GM18870 (cell line): ENCODE data around the gene ANKS1A.

ENCODE experiments used
- ATAC-seq: cut with Tn5 transposase; IDR thresholded peaks from one replicate; pipeline ENCODE4 v1.9.1; 2021; ENCODE audit warnings: moderate library complexity; ENCODE audit not compliant: unreplicated experiment

Gene ANKS1A

DNA sequence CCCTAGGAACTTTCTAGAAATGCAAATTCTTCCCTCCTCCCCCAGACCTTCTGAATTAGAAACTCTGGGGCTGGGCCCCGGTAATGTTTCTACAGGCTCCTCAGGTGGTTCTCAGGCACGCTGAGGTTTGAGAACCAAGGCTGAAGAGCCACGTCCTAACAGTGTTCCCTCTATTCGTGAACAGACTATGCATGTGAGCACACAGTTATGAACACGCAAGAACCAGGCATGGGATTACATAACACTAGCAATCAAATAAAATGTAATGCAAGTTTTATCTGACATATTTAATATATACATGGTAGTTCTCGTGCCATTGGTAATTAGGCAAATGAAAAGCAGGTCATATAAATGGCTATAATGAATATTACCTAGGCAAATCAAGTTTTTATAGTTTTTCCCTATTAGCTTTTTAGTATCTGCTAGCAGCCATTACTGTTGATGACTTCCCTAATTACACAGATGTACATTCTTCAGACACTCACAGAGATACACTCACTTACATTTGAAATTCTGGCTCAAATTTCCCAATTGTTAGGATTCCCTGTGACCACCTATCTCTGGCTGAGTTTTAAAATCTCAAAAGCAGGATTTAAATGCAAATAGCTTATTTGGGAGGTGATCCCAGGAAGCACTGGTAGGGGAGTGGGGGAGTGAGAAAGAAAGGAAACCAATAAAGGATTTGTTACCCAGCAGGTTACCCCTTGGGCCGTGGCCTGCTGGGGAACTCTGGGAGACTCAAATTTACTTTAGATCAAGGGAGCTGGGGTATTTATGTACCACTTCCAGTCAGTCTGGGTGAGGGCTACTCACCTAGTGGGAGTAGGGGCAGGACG is 148.0 kb downstream of the ANKS1A start:
- ATAC-seq = no peak

DNA sequence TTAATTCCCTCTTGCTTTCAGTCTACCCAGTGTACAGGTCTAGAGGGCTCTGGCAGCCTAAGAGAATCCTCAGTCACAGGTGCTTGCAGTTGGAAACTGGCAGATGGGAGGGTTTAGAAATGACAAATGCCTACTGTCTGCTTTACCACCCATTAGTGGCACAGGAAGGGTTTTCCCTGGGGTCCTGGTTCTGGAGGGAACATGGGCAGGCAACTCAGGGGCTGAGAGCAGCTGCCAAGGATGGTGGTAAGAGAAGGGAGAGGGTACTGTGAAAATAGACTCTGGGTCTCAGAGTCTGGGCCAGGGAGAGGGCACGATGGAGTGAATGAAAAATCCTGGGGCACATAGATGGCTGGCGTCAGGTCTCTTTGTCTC is 148.6 kb downstream of the ANKS1A start:
- no peak for ATAC-seq

DNA sequence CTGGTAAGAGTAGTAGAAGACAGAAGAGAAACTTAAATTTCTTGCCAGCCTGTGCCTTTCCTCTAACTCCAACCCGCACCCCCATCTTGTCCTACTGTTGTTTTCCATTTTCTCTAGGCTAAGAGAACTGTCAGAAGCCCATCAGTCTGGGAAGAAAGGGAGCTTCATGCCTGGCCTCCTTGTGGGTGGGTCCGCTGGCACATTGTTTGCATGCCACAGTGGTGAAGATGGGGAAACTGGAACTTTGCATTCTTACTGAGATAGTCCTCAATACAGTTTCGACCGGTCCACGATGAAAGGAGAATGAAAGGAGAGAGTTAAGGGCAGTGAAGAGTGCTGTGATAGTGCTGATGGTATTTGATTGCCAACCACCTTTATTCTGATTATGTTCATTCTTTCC is 149.0 kb downstream of the ANKS1A start:
- no peak for ATAC-seq

DNA sequence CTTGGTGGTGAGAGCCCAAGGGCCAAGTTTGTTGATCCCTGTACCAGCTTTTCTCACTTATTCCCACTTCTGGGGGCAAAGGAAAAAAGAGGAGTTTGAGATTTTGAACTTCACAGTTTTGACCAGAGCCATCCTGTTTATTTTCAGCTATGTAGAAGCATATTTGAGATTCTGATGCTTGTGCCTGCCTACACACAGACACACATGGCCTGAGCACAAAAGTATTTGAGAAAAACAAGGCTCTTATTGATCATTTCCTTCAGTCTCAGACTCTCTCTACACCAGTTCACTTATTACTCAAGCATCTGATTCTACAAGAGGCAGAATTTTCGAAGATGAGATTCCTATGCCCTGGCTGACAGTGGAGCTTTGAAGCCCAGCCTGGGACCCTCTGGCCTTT is 151.3 kb downstream of the ANKS1A start:
- ATAC-seq = no peak

DNA sequence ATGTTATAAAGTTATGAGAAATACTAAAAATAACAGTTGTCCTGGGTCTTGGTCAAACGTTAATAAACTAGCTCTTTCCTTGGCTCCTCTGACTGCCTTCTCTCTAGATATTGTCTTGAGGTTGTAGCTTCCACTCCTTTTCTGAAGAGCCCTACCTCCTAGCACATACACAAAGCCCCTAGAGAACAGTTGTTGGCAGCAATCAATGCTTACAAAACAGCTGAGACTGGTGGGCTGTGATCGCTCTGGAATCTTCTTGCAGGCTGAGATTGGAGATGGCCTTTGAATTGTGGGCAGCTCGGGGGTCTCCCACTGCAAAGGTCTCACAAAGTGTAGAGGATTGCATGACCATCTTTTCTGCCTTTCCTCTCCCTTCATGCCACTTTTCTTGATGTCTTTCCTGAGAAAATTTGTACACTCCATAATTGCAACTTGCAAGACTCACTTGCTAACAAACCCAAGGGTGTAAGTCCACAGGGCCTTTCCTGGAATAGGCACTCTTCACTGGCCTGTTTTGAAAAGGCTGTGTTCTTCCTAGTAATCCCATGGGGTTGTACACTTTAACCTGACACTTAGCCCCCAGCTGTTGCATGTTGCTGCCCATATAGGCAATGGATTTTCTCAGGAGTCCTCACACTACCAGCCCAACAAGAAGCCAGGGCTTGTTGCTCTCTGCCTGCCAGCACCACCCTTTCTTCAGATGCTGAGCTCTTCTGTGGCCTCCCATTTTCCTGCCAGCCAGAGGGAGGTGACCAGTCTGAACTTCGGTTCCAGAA is 152.2 kb downstream of the ANKS1A start:
- no peak for ATAC-seq

DNA sequence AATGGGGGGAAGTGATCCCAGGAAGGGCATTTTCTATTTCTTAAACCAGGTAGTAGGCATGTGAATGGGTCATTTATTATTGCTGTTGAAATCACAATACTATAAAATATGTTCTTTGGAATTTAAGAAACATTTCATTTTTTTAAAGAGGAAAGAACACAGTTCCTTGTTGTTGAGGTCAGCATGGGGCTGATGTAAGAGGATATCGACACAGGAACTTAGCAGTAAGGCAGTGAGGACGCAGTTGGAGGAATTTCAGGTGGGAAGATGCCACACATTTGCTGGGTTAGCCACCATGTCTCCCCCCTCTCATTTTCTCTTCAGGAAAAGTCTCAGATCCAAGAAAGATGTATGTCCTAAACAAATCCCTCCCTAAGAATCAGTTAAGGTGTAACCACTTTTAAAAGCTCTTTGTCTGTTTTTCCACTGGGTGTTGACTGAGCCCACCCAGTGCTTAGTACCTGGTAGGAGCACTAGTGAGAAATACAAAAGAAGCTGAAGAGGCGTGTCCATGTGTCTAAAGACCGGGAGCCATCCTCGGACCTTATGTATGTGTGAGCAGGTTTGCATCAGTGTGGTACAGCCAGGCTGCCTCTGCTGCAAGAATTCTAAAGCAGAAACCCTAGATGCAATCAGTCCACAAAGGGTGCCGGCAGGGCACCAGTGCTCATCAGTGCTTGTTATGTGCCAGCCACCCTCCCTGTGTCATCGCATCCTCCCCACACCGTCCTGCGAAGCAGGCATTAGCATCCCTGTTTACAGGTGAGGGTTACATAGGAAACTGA is 153.2 kb downstream of the ANKS1A start:
- ATAC-seq = no peak

DNA sequence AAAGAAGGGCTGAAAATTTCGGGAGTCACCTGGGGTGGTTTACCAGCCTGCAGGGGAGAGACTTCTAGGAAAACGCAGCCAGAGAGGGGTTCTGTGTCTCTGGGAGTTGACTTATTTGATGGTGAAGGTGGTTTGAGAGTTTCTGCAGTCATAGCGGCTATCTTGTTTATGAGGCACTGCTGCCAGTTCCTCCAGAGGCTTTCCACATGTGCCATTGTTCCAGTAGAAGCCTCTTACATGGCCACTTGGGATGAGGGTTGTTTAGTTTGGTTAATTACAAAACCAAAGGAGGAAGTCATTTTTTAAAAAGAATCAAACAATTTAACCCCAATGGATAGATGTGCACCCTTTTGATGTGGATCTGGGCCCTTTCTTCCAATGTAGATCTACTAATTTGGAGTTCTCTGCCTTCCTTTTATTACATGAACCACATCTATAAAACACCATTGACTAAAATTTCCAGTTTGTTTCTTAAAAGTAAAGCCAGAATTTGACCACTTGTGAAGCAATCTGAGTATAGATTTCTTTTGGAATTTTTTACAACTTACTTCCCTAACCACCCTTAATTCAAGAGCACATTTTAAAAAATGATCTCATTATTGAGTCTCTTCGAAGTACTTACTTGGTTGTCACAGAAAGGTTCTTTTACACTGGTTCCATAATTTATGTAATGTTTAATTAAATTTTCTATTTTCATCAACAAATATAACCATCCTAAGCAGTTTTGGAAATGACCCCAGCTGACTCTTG is 154.5 kb downstream of the ANKS1A start:
- no peak for ATAC-seq

DNA sequence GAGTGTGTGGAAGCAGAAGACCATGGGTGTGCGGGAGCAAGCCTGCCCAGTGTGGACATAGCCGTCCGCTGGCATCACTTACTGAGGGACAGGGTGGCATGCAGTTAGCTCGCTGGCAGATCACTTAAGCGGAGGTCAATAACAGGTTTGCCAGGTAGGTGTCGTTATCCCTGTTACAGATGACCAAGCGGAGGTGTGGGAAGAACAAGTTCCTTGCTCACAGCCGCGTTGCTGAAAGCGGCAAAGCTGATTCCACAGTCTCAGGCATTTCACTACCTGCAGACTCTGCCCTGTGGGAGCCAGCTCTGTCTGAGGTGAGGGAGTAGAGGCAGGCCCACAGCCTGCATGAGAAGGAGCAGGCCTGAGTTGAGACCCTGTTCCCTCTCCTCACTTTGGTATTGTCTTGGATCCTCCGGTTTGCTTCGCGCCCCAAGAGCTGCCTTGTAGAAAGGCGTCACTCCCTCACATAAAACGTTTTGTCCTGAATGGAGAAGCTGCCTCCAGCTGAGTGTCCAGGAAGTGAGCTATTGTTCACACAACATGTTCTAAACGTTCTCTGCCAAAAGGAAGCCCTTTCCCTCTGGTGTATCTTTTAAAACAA is 155.2 kb downstream of the ANKS1A start:
- no peak for ATAC-seq

DNA sequence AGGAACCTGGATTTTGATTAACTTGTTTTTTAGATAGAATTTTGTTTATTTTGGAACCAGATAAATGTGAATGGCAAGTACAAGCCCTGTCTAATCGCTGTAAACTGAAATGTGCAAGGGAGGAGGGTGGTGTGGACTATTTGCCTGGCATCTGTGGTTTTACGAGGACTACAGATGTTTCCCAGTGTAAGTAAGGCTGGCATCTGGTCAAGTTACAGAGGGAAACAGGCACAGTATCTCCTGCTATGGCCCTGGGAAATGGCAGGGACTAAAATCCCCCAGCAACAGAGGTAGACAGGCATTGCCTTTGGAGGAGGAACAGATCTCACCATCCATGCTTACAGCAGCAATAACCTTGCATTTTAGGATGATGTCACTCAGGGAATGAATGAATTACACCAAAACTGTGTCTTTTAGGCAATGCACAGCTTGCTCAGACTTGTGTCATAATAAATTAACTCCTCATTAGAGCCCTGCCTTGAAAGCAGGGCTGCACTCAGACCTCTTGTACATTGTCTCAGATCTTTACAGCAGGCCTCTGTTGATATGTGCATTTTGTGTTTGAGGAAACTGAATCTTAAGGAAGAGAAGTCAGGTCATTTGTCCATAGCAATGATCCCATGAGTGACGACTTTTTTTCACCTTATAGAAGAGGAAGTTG is 155.8 kb downstream of the ANKS1A start:
- no peak for ATAC-seq

DNA sequence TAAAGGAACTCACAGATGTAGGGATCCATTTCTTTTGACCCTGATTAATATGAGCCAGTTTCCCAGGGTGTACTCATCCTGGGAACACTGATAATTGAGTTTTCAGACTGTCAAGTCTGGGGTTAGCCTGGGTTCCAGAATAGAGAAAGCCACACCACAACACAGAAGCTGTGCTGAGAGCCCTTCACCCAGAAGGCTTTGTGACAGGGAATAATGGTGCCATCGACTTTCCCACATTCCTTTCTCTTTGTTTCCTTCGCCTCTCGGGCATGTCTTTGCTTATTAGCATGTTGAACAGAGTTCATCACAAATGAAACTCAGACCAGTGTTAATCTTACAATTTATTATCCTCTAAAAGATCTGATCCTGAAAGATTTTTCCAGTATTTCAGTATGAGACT is 157.0 kb downstream of the ANKS1A start:
- ATAC-seq = no peak

DNA sequence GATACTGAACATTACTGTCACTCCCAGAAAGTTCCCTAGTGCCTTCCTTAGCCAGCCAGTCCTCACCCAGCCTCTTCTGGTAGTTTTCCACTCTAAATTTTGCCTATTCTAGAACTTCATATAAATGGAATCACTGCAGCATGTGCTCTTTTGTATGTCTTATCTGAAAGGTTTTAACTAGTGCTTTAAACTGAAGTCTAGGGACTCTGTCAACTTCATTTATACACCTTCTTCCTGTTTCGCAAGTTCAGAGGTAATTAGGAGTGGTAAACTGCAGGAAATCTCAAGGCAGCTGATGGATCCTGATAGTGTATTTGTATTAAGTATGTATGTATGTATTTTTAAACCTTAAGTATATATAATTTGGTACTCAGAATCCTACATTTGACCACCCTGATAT is 157.8 kb downstream of the ANKS1A start:
- no peak for ATAC-seq

DNA sequence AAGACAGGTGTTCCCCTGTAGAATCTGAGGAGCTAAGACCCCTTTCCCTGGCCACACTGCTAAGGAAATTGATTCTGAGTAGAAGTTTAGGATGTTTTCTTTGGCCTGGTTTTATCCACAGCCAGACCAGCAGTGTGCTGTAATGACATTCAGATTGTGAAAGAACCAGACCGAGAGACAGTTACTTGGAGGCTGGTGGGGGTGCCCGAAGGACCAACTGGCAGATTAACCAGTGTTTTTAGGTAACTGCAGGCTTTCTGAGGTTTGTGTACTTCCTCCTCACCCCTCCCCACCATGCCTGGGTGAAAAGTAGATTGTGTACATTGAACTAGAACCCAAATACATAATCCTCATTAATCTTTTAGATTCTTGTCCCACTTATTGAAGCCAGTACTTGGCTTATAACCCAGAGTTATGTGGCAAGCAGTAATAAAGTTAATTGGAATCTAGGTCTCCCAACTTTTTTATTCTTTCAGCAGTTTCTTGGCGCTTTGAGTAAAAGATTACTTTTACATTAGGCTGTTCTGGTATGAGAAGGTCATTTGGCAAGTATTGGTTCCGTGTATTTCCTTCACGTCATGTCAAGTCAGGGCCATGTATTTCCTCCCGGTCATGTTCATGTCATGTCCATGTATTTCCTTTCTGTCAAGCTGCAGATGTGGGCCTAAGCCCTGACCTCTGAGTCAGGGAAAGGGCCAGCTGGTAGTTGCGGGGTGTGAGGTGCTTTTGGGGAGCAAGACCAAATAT is 158.4 kb downstream of the ANKS1A start:
- no peak for ATAC-seq

DNA sequence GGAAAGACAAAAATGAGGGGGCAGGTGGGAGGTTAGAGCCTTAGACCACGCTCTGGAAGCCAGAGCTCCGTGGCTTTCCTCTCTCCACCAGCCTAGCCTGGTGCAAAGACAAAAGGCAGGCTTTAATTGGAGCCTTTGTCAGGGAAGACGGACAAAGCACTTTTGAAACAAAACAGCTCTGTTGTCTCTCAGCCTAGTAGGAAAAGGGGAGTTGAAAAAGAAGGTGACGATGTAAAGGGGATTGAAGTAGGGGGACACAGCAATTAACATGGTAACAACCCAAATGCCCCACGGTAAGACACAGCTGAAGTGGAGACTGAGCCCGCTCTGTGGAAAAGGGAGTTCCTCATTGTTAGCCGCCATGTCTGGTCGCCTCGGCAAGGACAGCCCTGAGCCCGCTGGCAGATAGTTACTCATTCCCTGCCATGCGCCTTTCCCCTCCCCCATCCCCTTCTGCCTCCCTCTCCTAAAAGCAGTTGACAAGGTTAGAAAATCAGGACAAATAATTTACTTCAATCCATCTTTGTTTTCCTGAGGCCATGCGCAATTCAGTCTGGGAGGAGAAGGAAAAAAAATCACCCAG is 159.1 kb downstream of the ANKS1A start:
- no peak for ATAC-seq

DNA sequence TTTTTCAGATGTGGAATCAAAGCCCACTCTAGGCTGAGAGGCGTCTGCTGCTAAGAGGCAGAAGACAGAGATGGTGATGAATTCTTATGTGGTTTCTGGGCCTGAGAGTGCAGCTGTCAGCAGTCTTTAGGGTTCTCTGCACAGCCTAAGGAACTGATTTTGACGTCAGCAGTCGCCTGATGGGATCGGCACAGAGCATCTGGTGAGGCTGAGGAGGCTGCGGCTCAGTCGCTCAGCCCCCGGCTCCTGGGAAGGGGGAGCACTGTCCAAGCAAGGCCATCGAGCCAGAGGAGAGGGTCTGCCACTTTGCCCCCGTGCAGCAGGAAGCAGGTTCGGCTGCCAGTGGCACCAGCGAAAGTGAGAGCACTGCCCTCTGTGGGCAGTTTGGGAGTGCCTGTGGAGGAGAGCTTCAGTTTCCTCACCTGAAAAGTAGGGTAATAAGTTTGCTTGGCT is 159.6 kb downstream of the ANKS1A start:
- no peak for ATAC-seq

DNA sequence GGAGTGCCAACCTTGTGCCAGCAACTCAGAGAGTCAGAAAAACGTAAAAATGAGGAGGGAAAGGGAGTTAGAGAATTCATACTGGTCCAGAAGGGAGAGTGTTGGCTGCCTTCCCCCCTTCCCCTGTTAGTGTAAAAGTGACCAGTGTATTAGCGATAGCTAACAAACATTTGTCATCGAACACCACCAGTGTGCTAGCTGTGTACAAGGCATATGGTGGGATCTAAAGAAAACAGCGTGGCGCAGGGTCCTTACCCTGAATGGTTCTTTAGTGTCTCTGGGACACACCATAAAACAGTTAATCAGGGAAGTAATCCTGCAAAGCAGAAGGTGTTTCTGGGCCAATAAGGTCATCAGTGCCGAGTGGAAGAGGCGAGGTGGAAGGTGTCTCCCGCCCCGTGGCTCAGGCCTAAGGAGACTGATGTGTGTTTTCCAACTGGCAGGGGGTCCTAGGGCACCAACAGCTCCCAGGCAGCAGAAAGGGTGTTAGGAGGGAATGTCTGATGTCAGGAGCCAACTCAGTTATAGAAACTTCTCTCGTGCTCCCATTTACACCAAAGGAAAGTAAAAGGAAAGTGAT is 160.2 kb downstream of the ANKS1A start:
- ATAC-seq = no peak

DNA sequence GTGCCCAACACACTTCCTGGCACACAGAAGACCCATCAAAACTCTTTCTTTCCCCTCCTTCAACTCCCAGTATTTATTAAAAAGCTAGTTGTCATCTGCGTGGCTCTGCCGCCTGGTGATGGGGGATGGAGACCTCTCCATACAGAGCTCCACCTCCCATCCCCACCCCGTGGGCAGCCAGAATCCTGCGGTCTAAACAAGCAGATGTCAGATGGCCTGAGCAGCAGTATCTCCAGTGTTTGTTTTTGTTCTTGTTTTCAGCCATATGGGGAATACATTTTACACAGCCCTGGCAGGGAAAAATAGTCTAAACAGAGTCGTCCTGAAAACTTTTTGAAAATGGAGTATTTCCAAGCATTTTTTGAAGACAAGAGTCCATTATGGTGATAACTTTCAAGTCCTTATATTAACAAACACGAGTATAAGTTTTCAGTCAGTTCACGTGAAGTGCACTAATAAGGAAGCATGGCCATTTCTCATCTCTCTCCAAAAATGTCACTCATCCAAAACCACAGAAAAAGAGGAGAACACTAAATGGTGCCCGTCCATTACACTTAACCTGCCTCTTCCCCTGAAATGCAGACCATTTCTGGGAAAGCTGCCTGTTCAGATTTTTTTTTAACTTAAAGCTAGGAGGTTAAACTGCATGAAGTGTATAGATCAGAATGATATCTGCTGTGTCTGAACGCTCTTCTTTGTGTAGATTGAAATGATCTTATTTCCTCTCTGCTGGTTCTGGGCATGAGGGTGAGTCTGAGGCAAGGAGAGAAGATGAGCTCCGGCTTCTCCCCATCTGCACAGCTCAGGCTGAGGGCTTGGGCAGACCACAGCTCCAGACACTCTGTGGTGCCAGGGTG is 161.1 kb downstream of the ANKS1A start:
- ATAC-seq = no peak

DNA sequence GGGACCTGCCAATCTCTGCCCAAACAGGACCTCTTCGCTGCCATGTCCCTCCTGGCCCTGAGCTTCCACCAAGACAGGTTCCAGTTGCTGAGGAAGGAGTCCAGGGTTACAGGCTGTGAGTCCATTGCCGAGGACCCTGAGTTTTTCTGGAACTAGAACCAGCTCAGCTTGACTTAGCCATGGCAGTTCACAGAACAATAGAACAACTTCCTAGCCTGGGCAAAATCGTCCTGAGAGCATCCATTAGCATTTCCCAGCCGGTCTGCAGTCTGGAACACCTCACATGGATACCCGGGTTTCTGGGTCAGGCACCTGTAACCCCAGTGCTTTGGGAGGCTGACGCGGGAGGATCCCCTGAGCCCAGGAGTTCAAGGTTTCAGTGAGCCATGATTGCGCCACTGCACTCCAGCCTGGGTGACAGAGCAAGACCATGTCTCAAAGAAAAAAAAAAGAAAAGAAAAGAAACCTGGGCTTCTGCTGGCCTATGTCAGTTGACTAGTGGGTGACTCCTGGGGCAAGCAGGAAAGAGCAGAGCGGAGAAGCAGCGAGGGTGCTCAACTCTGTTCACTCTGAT is 161.8 kb downstream of the ANKS1A start:
- ATAC-seq = no peak
